AG08396 (cell line): ENCODE results near the gene RADIL.
A peak's percentile ranks its signal among the peaks of the same experiment; 100 is the strongest.

Source experiments
- DNase-seq: peaks from one replicate; pipeline ENCODE4 v3.0.0; 2012; ENCODE audit warnings: low spot score, mixed read lengths

Gene RADIL

DNA sequence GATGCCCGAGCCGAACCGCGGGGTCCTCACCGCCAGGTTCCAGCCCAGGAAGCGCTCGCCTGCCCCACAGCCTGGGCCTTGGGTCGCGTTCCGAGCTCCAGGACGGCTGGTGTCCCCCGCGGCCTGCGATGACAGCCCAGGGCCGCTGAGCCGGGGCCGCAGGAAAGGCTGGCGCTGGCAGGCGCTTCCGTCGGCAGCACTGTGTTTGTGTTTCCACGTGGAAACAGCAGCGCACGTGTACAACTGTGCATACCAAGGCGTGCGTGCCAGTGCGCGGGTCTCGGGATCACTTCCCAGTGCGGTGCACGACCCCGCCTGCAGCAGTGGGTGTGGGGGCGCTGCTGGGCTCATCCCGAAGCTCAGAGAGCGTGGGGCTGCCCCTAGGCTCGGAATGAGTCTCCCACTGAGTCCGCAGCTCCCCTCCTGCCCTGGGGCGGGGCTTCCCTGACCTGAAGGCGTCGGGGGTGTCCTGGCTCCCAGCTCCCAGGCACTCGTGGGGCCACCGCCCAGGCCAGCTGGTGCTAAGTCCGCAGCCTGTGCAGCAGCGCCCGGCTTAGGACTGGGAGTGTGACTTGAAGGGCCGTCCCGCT is 90.9 kb downstream of the RADIL start:
- DNase-seq: no peak

DNA sequence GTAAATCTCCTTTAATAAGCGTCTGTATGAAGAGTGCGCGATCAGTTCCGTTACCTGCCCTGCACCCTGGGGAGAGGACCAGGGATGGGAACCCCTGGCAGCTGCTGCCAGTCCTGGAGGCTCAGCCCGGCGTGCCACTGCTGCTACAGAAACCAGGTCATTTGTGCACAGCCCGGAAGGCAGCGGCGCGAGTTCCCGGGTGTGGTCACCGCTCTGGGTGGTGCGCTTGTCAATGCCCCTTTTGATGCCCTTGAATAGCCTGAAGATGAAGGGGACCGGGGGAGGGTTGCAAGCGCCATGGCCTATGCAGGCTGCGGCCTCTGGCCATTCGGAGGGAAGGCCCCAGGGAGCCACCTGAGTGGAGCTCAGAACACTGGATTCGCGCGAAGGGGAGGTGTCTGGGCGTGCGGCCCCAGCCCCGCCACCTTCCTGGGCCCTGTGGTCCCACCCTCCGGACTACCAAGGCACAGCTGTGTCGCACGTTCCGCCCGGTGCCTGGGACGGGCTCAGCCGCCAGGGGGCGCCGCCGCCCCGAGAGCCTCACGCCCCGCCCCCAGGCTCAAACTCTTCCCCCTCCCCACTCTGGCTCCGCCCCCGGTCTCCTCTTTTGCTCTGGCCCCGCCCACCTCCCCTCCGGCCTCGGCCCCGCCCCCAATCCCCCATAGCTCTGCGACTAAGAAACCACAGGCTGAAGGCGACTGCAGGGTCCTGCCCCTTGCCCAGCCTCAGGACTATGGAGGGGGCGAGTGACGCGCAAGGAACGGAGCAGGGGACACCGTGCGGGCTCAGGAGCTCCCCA is 91.6 kb downstream of the RADIL start:
- peak; percentile 86 for DNase-seq

DNA sequence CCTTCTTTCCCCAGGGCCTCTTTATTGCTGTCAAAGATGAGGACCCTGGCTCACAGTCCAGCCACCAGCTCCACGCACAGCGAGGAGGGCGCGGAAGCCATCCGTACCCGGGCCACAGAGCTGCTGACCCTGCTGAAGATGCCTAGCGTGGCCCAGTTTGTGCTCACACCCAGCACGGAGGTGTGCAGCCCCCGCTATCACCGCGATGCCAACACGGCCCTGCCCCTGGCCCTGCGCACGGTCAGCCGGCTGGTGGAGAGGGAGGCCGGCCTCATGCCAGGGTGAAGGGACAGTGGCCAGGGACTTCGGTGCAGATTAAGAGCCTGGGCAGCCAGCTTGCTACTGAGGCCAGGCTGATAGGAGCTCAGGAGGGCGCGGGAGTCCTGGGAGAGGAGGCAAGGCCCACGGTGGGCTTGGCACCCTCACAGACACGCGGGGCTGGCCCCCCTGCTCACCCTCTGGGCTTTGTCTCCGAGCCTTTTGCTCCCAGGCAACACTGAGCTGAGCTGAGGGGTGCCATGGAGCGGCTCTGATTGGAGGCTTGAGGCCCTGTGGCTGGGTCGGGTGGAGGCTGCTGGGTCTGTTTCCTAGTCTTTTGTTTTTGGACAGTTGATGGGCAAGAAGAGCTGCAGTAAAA is 92.3 kb downstream of the RADIL start:
- no peak for DNase-seq

DNA sequence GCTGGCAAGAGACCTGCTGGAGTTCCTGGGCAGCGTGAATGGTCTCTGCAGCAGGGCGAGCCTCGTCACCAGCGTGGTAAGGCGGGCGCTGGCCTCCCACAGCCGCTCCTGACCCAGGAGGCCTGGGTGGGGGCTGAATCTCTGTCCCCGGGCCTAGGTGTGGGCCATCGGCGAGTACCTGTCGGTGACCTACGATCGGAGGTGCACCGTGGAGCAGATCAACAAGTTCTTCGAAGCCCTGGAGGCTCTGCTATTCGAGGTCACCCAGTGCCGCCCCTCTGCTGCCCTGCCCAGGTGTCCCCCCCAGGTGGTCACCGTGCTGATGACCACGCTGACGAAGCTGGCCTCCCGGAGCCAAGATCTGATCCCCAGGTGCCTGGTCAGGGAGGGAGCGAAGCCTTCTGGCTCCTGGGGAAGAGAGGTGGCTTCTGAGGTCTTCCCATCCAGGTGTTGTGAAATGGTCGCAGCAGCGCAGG is 93.0 kb downstream of the RADIL start:
- no peak for DNase-seq

DNA sequence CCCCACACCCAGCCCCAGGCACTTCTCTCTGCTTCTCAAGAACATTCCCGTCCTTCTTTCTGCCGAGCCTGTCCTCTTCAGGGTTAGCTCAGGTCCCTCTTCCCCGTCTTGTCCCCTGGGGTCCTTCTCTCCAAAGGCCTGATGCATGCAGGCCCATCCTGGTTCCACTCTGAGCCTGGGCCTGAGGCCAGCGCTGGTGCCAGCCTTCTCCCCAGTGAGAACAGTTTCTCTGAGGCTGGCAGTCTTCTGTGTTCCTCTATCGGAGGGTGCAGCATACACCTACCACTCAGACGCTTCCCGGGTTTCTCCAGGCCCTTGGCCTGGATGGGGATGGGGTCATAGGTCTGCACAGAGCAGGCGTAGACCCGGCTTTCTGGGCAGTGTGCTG is 93.4 kb downstream of the RADIL start:
- no peak for DNase-seq

DNA sequence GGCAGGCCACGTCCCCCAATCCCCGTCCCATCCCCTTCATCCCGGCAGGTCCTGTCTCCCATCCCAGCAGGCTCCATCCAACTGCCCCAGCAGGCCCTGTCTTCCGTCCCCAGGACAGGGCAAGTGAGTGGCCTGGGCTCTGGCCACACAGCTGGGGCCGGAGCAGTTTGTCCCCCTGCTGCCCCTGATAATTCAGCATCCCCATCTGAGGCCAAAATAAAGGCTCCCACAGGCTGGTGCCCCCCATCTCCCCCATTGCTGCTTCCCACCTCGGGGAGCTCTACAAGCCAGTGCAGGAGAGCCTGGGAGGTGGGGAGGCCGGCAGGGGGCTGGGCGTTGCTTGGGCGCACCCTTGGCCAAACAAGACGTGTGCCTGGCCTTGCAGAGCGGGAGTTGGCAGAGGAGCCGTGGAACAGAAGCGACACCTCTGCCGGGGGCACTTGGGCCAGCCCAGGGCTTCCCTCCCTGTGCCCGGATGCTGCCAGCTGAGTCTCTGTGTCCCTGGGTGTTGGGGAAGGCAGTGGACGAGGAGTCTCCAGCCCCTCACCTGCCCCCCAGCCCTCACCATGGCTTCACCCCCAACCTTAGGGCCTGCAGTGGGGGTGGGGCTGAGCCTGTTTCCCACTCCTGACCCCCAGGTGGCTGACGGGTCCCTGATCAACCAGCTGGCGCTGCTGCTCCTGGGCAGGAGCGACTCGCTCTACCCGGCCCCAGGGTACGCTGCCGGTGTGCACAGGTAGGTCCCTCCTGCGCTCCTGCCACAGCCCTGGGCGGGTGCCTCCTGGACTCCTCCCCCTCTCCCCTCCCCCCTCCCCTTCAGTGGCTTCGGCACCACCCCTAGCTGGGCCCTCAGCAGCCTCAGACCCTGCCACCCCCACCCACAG is 94.1 kb downstream of the RADIL start:
- no peak for DNase-seq

DNA sequence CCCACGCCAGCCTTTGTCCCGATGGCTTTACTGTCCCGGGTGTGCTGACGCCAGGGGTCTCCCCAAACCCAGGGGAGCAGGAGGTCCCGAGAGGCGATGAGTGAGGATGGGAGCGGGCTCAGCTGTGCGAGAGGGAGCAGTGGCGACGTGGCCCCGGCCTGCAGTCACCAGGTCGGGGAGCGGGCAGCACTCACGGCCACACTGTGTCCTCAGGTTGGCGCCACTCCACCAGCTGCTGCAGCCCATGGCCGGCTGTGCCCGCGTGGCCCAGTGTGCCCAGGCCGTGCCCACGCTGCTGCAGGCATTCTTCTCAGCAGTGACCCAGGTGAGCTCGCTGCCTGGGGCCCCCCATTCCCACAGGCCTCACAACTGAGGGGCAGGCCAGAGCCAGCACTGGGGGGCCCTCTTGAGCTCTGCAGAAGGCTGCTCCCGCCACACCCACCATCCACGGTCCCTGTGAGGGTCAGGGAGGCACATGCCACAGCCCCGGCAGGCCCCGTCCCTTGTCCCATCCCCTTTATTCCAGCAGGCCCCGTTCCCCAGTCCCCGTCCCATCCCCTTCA is 94.8 kb downstream of the RADIL start:
- DNase-seq: no peak

DNA sequence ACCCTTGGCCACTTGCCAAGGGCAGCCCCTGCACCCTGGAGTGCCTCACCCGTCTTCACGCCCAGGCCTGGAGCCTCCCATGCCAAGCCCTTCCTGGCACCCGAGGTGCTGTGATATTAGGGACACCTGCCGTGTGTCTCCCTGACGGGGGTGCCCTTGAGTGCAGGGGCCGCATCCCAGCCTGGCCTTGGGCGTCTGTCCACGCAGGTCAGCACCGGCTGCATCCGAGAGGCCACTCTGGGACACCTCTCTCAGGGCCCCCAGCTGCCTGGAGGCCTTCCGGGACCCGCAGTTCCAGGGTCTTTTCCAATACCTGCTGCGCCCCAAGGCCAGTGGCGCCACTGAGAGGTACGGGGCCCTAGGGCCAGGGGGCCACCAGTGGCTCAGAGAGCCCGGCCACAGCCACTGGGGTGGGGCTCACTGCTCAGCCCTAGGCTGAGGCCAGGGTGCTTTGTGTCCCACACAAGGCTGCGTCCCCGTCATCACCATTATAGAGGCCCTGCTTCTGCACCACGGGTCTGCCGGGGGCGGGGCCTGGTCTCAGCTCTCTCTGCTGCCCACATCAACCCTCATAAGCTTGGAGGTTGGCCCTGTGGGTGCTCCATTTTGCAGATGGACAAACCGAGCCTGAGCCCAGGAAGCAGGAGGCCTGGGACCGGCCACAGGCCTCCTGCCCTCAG is 95.4 kb downstream of the RADIL start:
- no peak for DNase-seq

DNA sequence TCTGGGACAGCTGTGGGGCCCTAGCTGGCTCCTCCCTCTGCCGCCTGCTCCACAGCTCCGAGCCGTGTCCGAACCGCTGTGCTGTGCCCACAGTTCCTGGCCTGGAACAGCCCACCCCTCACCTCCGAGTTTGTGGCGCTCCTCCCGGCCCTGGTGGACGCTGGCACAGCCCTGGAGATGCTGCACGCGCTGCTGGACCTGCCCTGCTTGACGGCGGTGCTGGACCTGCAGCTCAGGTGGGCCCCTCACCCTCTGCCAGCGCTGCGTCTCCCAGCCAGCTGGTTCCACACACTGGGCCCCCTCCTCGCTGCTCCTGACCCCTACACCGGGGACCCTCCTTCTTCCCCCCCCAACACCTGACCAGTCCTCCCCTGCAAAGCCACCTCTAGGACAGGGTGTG is 96.0 kb downstream of the RADIL start:
- no peak for DNase-seq

DNA sequence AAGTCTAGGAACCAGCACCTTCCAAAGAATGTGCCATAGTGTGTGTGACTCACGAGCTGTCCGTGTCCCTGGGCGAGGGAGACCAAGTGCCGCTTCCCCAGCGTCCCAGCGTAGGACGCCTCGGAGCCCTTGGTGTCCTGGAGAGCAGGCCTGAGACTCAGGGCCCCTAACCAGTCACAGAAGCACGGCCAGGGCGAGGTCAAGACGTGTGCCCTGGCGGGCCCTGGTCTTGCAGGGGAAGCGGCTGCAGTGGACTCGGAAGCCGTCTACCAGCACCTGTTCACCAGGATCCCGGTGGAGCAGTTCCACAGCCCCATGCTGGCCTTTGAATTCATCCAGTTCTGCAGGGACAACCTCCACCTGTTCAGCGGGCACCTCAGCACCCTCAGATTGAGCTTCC is 97.5 kb downstream of the RADIL start:
- DNase-seq: no peak

DNA sequence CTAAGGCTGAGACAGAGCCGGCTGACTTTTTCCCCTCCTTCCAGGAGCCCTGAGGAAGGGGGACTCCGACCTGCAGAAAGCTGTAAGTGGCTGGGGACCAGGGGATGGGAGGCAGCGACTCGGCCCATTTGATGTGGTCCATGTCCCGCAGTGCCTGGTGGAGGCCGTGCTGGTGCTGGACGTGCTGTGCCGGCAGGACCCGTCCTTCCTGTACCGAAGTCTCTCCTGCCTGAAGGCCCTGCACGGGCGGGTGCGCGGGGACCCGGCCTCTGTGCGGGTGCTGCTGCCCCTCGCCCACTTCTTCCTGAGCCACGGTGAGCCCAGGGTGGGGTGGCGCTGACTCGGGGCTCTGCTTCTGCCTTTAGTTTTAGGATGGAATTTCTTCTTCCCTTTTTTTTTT is 98.1 kb downstream of the RADIL start:
- no peak for DNase-seq

DNA sequence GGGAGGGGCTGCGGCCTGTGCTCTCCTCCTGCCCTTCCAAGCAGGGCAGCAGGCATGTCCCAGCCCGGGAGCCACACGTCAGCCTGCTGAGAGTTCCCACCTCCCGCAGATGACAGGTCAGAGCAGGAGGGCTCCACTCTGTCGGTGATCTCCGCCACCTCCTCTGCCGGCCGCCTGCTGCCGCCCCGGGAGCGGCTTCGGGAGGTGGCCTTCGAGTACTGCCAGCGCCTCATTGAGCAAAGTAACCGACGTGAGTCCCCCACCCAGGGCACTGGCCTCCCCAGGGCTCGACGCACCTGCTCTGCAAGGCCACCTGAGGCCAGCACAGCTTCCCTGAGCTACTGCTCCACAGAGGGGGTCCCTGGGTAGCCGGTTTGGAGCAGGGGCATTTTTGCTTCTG is 98.7 kb downstream of the RADIL start:
- no peak for DNase-seq

DNA sequence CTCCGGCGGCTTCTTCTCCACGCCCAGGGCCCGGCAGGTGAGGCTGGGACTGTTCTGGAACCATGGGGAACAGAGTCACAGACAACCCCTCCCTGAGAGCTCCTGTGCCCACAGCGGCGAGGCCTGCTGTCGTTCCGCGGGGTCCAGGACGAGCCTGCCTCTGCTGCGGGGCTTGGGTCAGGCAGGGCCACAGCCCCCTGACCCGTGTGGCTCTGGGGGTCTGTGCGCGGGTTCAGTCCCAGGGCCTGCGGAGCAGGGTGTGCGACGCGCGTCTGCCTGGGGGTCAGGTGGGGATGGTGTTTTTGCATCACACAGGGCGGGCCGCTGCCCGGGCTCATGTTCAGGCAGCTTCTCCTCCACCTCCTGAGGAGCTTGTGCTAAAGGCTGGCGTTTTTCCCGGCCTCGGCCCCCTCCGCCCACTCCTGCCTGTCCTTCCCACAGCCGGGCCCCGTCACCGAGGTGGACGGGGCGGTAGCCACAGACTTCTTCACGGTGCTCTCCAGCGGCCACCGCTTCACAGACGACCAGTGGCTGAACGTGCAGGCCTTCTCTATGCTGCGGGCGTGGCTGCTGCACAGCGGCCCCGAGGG is 99.7 kb downstream of the RADIL start:
- no peak for DNase-seq

DNA sequence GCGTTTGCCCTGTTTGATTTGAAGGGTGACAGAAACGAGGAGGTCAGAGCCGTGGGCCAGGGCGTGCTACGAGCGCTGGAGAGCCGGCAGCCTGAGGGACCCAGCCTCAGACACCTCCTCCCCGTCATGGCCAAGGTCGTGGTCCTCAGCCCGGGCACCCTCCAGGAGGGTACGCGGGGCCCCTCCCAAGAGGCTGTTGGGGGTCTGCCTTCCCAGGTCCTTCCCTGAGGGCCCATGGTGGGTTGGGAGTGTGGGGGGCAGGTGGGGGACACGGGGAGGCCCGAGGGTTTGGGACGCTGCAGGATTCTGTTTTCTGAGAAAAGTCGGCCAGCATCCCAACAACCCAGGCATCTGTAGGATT is 100.2 kb downstream of the RADIL start:
- no peak for DNase-seq

DNA sequence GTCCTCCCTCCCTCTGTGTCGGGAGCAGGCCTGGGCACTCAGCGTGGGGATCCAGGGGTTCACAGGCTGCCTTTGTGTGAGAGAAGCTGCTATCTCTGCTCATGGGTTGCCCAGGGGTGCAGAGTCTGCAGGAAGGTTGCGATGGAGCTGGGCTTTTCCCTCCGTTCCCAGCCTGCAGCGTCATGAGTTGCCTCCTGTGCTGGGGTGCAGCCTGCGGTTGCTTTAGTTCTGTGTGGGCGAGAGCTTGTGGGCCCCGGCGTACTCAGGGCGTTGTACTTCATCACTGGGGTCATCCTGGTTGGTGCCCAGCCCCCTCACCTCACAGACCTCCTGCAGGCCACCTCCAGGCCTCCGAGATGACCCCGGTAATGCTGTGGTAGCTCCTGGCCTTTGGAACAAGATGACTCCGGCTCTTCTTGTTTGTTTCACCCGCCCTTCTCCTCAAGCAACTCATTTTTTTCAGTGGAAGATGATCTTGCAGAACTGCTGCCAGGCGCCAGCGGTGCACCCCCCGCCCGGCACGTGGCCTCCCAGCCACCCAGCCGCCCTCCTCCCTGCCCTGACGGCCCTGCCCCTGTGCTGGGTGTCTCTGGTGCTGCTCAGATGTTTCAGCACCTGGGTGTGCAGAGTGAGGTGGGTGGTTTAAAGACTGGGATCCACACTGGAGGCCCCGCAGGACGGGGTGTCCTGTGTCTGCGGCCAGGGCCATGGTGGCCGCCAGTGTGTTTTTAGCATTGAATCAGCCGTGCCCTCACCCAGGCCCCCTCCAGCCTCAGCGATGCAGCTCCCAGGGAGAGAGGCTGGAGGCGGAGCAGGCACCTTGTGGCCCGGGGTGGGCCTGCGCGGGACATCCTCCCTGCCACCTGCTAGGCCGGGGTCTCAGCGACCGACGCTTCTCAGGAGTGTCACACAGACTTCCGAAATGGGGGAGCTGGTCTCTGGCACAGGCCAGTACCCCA is 100.9 kb downstream of the RADIL start:
- no peak for DNase-seq

DNA sequence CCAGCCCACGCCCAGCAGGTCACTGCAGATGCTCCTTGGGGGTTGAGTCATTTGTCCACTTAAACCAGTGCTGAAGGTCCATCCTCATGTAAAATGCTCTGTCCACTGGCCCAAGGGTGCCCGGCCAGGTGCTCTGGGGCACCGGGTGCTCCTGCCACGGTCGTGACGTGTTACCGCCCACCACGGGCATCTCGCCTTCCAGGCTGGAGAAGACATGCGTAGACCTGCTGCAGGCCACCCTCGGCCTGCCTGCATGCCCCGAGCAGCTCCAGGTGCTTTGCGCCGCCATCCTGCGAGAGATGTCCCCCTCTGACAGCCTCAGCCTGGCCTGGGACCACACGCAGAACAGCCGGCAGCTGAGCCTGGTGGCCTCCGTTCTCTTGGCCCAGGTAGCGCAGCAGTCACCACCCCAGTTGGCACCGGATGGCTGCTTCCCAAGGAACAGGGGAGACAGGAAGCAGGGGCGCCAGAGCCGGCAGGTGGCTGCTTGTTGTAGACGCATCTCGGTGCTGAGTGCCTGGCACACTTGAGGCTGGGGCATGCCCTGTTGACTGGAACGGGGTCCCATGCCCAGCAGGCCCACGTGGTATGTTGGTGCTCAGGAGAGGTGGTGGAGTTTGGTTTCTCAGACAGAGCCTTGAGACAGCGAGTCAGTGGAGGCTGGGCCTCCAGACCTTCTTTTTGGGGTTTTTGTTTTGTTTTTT is 102.0 kb downstream of the RADIL start:
- DNase-seq: no peak

DNA sequence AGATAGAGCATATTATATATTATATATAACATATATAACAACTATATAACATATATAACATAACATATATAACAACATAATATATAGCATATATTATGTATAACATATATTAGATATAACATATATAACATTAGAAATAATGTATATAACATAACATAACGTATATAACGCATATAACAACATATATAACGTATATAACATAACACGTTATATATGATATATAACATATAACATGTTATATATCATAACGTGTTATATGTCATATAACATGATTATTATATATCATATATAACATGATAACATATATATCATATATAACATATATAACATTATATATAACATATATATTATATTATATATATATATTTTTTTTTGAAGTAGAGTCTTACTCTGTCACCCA is 104.4 kb downstream of the RADIL start:
- DNase-seq: no peak

DNA sequence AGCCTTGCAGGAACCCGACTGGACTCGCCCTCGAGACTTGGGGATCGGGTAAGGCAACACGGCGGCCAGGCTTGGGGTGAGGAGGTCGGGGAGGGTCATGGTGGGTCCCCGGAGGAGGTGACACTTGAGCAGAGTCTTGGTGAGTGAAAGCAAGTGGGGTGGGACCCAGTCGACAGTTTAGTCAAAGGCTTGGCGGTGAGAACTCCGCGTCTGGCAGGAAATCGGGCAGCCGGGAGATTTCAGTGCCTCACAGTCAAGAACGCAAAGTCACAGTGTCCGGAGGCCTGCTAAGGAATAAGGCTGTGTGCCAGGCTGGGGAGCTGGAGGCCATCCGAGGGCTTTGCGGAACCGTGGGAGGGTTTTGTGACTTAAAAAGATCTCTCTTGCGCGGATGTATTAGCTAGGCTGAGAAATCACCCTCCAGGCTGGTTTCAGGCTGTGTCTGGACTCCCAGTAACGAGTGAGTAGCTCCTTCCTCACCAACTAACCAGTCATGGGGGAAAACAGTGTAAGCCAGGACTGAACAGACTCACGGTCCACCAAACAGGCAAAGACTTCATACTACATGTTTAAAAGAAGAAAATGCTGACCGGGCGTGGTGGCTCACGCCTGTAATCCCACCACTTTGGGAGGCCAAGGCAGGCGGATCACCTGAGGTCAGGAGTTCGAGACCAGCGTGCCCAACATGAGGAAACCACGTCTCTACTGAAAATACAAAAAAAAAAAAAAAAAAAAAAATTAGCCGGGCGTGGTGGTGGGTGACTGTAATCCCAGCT is 107.5 kb downstream of the RADIL start:
- peak; percentile 77 for DNase-seq
